ENCODE measurements around the gene TBC1D23.
"Not testable (repeated sequence)": the region's sequence is repeated elsewhere in the genome, so short reads cannot be mapped to it uniquely, and the experiment has no call there.

Gene TBC1D23

GRCh38 chr3:100234364-100234763 lies 26.4 kb upstream of the TBC1D23 start:
- TF ChIP-seq, protein P1, sequence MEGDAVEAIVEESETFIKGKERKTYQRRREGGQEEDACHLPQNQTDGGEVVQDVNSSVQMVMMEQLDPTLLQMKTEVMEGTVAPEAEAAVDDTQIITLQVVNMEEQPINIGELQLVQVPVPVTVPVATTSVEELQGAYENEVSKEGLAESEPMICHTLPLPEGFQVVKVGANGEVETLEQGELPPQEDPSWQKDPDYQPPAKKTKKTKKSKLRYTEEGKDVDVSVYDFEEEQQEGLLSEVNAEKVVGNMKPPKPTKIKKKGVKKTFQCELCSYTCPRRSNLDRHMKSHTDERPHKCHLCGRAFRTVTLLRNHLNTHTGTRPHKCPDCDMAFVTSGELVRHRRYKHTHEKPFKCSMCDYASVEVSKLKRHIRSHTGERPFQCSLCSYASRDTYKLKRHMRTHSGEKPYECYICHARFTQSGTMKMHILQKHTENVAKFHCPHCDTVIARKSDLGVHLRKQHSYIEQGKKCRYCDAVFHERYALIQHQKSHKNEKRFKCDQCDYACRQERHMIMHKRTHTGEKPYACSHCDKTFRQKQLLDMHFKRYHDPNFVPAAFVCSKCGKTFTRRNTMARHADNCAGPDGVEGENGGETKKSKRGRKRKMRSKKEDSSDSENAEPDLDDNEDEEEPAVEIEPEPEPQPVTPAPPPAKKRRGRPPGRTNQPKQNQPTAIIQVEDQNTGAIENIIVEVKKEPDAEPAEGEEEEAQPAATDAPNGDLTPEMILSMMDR (conservative IDR thresholded peaks at IDR 0.05; ENCODE audit: low read depth, low read length), result no peak
- no peak overlapping the region for H3K4me3 ChIP-seq (ENCODE audit: low read depth, low read length)
- no peak for DNase-seq (ENCODE audit: low read depth)

DNA sequence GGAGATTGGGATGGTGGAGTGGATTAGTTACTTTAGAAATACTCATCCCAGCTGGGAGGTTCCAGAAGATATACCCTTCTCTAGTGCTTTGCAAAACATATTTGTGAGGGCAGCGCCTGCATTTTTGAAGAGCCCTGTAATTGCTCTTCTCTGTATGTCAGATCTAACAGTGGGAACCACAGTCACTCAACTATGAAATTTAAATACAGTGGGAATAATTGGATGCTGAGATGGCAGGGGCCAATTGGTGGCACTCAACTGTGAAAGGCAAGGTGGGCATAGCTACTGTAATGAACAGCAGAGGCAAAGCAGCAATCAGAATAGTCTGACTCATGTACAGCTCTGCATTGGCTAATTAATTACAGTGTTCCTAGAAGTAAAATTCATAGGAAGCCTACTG lies 22.2 kb upstream of the TBC1D23 start:
- no peak for DNase-seq (ENCODE audit: low read depth)
- TF ChIP-seq, protein P1 (conservative IDR thresholded peaks at IDR 0.05; ENCODE audit: low read depth, low read length), result no peak
- H3K4me3 ChIP-seq (ENCODE audit: low read depth, low read length), result no peak overlapping the region

GRCh38 chr3:100242471-100242870 lies 18.3 kb upstream of the TBC1D23 start:
- H3K4me3 ChIP-seq (ENCODE audit: low read depth, low read length); DNase-seq (ENCODE audit: low read depth): not testable (repeated sequence)

- H3K4me3 ChIP-seq (ENCODE audit: low read depth, low read length), result no peak overlapping the region
- DNase-seq (ENCODE audit: low read depth), result no peak
Measured at GRCh38 chr3:100244264-100244663, 16.5 kb upstream of the TBC1D23 start.

DNA sequence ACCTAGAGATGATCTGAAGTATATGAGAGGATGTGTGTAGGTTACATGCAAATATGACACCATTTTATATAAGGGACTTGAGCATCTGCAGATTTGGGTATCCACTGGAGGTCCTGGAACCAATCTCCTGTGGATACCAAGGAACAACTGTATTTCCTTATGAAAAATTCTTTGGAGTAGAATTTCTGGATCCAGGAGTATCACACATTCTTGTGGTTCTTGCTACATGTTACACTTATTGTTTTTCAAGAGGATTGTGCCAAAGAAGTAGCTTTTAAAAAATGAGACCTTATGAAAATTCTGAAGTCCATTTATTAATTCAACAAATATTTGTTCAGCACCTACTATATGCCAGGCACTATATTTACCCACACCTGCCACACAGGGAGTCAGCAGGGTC lies 15.7 kb upstream of the TBC1D23 start:
- TF ChIP-seq, protein P1 (conservative IDR thresholded peaks at IDR 0.05; ENCODE audit: low read depth, low read length), result no peak
- H3K4me3 ChIP-seq (ENCODE audit: low read depth, low read length), result no peak overlapping the region
- DNase-seq (ENCODE audit: low read depth), result peak; percentile 21

More at GRCh38 chr3:100244264-100244663, 16.5 kb upstream of the TBC1D23 start:
- TF ChIP-seq, protein P1 (conservative IDR thresholded peaks at IDR 0.05; ENCODE audit: low read depth, low read length), result no peak

DNA sequence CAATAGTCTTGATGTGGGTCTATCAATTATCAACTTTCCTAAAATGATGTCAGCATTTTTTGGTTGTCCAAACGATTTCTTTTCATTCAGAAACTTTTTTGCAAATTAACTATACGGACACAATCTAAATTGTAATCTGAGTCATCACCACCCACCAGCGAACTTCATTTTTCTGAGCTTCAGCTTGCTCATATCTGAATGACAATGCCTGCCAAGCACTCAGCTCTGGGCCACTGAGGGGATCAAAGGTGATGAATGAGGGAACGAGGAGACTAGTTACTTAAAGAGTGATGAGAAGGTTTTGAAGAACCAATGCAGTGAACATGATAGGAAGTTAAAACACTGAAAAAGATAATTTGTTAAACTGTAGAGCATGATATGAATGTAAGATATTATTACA lies 14.9 kb upstream of the TBC1D23 start:
- no peak overlapping the region for H3K4me3 ChIP-seq (ENCODE audit: low read depth, low read length)
- TF ChIP-seq, protein P1 (conservative IDR thresholded peaks at IDR 0.05; ENCODE audit: low read depth, low read length), result no peak
- DNase-seq (ENCODE audit: low read depth), result peak; percentile 66

DNA sequence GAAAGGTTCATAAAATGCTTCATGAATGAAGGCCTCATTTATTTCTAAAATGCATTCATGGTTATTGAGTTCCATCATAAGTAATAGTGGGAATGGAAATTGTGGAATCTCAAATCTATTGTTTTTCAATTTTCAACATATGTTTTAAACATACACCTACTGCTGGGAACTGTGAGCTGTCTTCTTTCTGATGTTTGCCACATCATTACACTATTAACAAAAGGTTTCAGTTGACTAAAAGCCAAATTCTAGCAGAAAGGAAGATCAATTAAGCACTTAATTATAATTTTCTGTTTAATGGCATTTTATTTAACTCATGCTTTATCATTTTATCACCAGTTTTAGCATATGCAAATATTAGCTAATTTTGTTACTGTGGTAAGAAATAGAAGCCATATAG lies 13.8 kb upstream of the TBC1D23 start:
- DNase-seq (ENCODE audit: low read depth), result no peak
- TF ChIP-seq, protein P1 (conservative IDR thresholded peaks at IDR 0.05; ENCODE audit: low read depth, low read length), result no peak
- H3K4me3 ChIP-seq (ENCODE audit: low read depth, low read length), result no peak overlapping the region

- DNase-seq (ENCODE audit: low read depth), result no peak
- TF ChIP-seq, protein P1 (conservative IDR thresholded peaks at IDR 0.05; ENCODE audit: low read depth, low read length), result no peak
- H3K4me3 ChIP-seq (ENCODE audit: low read depth, low read length), result no peak overlapping the region
Measured at GRCh38 chr3:100252001-100252400, 8.8 kb upstream of the TBC1D23 start.

Measured in choroid plexus epithelial cell (primary cell).